Activated CD4-positive, CD25-positive, alpha-beta regulatory T cell treated with anti-CD3 and anti-CD28 coated beads, Interleukin-2, amount 50 U/mL, for 72 hours (primary cell): ENCODE measurements around the gene GFOD1.

ENCODE experiments used
- DNase-seq: peaks from one replicate; pipeline ENCODE4 v3.0.0; 2021

Gene GFOD1

GRCh38 chr6:13372076-13372475, 115.3 kb downstream of the GFOD1 start:
- DNase-seq = no peak

GRCh38 chr6:13371421-13372072, 115.9 kb downstream of the GFOD1 start:
- DNase-seq = no peak

GRCh38 chr6:13370623-13371022, 116.8 kb downstream of the GFOD1 start:
- DNase-seq = no peak

- DNase-seq = no peak
Observed at GRCh38 chr6:13369591-13369990, 117.8 kb downstream of the GFOD1 start.

GRCh38 chr6:13368731-13369115, 118.7 kb downstream of the GFOD1 start:
- no peak for DNase-seq

GRCh38 chr6:13368079-13368730, 119.2 kb downstream of the GFOD1 start:
- no peak for DNase-seq

- DNase-seq = no peak
Observed at GRCh38 chr6:13367396-13367795, 120.0 kb downstream of the GFOD1 start.

GRCh38 chr6:13365320-13365719, 122.1 kb downstream of the GFOD1 start:
- no peak for DNase-seq

- no peak for DNase-seq
Observed at GRCh38 chr6:13364842-13365241, 122.6 kb downstream of the GFOD1 start.

GRCh38 chr6:13362412-13362811, 125.0 kb downstream of the GFOD1 start:
- DNase-seq = no peak

- DNase-seq = no peak
Observed at GRCh38 chr6:13360671-13361540, 126.5 kb downstream of the GFOD1 start.

GRCh38 chr6:13359287-13359686, 128.1 kb downstream of the GFOD1 start:
- no peak for DNase-seq

- no peak for DNase-seq
Observed at GRCh38 chr6:13358511-13358910, 128.9 kb downstream of the GFOD1 start.

GRCh38 chr6:13357551-13358075, 129.8 kb downstream of the GFOD1 start:
- DNase-seq = no peak

GRCh38 chr6:13355999-13356785, 131.2 kb downstream of the GFOD1 start:
- DNase-seq = no peak

GRCh38 chr6:13355043-13355945, 132.1 kb downstream of the GFOD1 start:
- DNase-seq = no peak

GRCh38 chr6:13354331-13355042, 132.9 kb downstream of the GFOD1 start:
- DNase-seq = no peak

- DNase-seq = no peak
Observed at GRCh38 chr6:13352165-13352564, 135.2 kb downstream of the GFOD1 start.

GRCh38 chr6:13351271-13351670, 136.1 kb downstream of the GFOD1 start:
- DNase-seq = no peak

- DNase-seq = no peak
Observed at GRCh38 chr6:13349811-13350506, 137.4 kb downstream of the GFOD1 start.
